PC-3 (cell line): ENCODE results near the gene PLXDC1. TPM values are rescaled to one million over a fixed set of nuclear protein-coding genes. Genes with fewer than 3 reads are reported as not detected.

Experiments
- ATAC-seq: fragments of 200-7000 bp; cut with Tn5 transposase; 2 replicates; pipeline ENCODE4 v1.9.1; 2020; ENCODE audit warnings: mild to moderate bottlenecking, moderate library complexity
- BruUV-seq: library from RNA; stranded (reverse); fragments of 400-500 nt; replicated peaks from 2 replicates; lab custom pipeline; 2021; lab: Mats Ljungman, UMichigan
- CTCF ChIA-PET: fragments of 300-600 bp; sonication (Branson Sonifier 250); formaldehyde crosslinking; loops from one replicate; lab custom pipeline; 2022; ENCODE audit warnings: antibody characterized with exemption; lab: Charles Lee
- POLR2A ChIA-PET: fragments of 300-600 bp; sonication (Branson Sonifier 250); formaldehyde crosslinking; loops from one replicate; lab custom pipeline; 2022; ENCODE audit warnings: antibody characterized with exemption; ENCODE audit not compliant: unreplicated experiment; lab: Charles Lee
- DNase-seq: peaks from one replicate; pipeline ENCODE4 v3.0.0-alpha.2; 2015
- H2AFZ ChIP-seq: fragments of 300-600 bp; sonication (generic); 2 replicates; pipeline ENCODE4 v1.6.0; 2016; ENCODE audit warnings: antibody characterized with exemption, low read length
- H3F3A ChIP-seq: fragments of 300-600 bp; sonication (generic); one replicate; pipeline ENCODE4 v1.6.0; 2017; ENCODE audit warnings: antibody characterized with exemption, low read length, control low read depth, mild to moderate bottlenecking; ENCODE audit not compliant: unreplicated experiment
- H3K27ac ChIP-seq: fragments of 300-600 bp; sonication (generic); 2 replicates; pipeline ENCODE4 v1.5.1; 2016; ENCODE audit warnings: mild to moderate bottlenecking, low read length
- H3K27me3 ChIP-seq: fragments of 300-600 bp; sonication (generic); 2 replicates; pipeline ENCODE4 v1.6.1; 2016; ENCODE audit warnings: low read length, mixed read lengths
- H3K36me3 ChIP-seq: fragments of 300-600 bp; sonication (generic); 2 replicates; pipeline ENCODE4 v1.6.1; 2016; ENCODE audit warnings: low read depth, mixed run types, low read length, mixed read lengths
- H3K4me1 ChIP-seq: fragments of 300-600 bp; sonication (generic); 2 replicates; pipeline ENCODE4 v1.5.1; 2016; ENCODE audit warnings: low read length; ENCODE audit not compliant: insufficient read depth
- H3K4me2 ChIP-seq: fragments of 300-600 bp; sonication (generic); 2 replicates; pipeline ENCODE4 v1.6.0; 2016; ENCODE audit warnings: low read length
- H3K4me3 ChIP-seq: fragments of 300-600 bp; sonication (generic); 2 replicates; pipeline ENCODE4 v1.5.1; 2016; ENCODE audit warnings: mild to moderate bottlenecking, low read length, mixed read lengths
- H3K79me2 ChIP-seq: fragments of 300-600 bp; sonication (generic); 2 replicates; pipeline ENCODE4 v1.6.1; 2017; ENCODE audit warnings: low read length, mixed read lengths
- H3K9ac ChIP-seq: fragments of 300-600 bp; sonication (generic); 2 replicates; pipeline ENCODE4 v1.6.0; 2016; ENCODE audit warnings: mild to moderate bottlenecking, low read length
- H3K9me2 ChIP-seq: fragments of 300-600 bp; sonication (generic); replicated peaks from 2 replicates; pipeline ENCODE4 v1.6.1; 2016; ENCODE audit warnings: mixed run types, low read length, mixed read lengths
- H3K9me3 ChIP-seq: fragments of 300-600 bp; sonication (generic); 2 replicates; pipeline ENCODE4 v1.6.1; 2016; ENCODE audit warnings: low read length, mixed read lengths
- H4K20me1 ChIP-seq: fragments of 300-600 bp; sonication (generic); 2 replicates; pipeline ENCODE4 v1.6.1; 2016; ENCODE audit warnings: low read length, mixed read lengths
- EZH2 ChIP-seq: fragments of 300-600 bp; sonication (generic); IDR thresholded peaks from one replicate; pipeline ENCODE4 v1.6.1; 2017; ENCODE audit warnings: antibody characterized with exemption, mild to moderate bottlenecking, low read length; ENCODE audit not compliant: unreplicated experiment
- EZH2phosphoT487 ChIP-seq: fragments of 300-600 bp; sonication (generic); IDR thresholded peaks from 2 replicates; pipeline ENCODE4 v1.6.1; 2018; ENCODE audit warnings: mild to moderate bottlenecking, antibody characterized with exemption, low read length, borderline replicate concordance
- intact Hi-C: fragments of 100-400 bp; cut with micrococcal nuclease; formaldehyde crosslinking; loops from 2 replicates; pipeline ENCODE4 v1.9.0; 2023
- total RNA-seq: library from RNA; depleted of rRNA; stranded (reverse); fragments of >200 nt; gene quantifications from 2 replicates; pipeline ENCODE4 v1.2.3, GENCODE V29; 2014
- TF ChIP-seq, protein P1 (sequence below): fragments of 300-600 bp; sonication (generic); conservative IDR thresholded peaks from 2 replicates; pipeline ENCODE4 v1.5.1; 2017; ENCODE audit warnings: antibody characterized with exemption, low read depth, mild to moderate bottlenecking, low read length

PLXDC1 gene
- total RNA-seq, 1 experiment from 2014 or later, result not detected

DNA sequence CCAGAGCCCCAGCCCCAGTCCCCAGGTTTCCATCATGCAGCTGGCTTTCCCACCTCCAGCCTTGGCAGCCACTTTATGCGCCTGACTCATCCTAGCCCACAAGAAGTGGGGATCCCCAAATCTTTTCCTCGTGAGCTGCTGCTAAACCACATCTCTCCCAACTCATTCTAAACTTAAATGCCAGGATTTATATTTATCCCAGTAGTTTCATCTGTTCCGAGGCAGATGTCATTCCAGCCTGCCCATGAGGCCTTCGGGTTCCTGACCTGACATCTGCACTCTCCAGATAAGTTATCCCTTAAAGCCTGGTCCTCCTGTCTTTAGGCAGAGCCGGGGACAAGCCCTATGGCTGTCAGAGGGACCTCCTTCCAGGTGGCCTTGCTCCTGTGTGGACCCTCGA is 16.6 kb downstream of the PLXDC1 start:
- no TSS peak for BruUV-seq
- Histone ChIP-seq H3K9me3 (no peaks in the 10 kb centered on the region), H3F3A (no peaks in the 10 kb centered on the region), H3K4me2 (no peak overlapping the region), H2AFZ (no peak overlapping the region), H3K27ac (no peak overlapping the region), H3K9me2 (no peaks in the 10 kb centered on the region), H3K27me3 (no peaks in the 10 kb centered on the region), H4K20me1 (no peaks in the 10 kb centered on the region), H3K4me3 (no peak overlapping the region), H3K36me3 (no peaks in the 10 kb centered on the region), H3K9ac (no peak overlapping the region), H3K4me1 (peaks cover 9% of the 10 kb centered on the region; the same call in 1 of the 2 replicates), H3K79me2 (no peaks in the 10 kb centered on the region)
- TF ChIP-seq, protein P1, sequence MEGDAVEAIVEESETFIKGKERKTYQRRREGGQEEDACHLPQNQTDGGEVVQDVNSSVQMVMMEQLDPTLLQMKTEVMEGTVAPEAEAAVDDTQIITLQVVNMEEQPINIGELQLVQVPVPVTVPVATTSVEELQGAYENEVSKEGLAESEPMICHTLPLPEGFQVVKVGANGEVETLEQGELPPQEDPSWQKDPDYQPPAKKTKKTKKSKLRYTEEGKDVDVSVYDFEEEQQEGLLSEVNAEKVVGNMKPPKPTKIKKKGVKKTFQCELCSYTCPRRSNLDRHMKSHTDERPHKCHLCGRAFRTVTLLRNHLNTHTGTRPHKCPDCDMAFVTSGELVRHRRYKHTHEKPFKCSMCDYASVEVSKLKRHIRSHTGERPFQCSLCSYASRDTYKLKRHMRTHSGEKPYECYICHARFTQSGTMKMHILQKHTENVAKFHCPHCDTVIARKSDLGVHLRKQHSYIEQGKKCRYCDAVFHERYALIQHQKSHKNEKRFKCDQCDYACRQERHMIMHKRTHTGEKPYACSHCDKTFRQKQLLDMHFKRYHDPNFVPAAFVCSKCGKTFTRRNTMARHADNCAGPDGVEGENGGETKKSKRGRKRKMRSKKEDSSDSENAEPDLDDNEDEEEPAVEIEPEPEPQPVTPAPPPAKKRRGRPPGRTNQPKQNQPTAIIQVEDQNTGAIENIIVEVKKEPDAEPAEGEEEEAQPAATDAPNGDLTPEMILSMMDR, result no peak
- TF ChIP-seq EZH2, result no peak
- no peak for TF ChIP-seq EZH2phosphoT487
- ATAC-seq (no peak), DNase-seq (no peak)
- CTCF ChIA-PET, result no interaction called here
- intact Hi-C loops, result no loop called here
- POLR2A ChIA-PET, result no interaction called here

DNA sequence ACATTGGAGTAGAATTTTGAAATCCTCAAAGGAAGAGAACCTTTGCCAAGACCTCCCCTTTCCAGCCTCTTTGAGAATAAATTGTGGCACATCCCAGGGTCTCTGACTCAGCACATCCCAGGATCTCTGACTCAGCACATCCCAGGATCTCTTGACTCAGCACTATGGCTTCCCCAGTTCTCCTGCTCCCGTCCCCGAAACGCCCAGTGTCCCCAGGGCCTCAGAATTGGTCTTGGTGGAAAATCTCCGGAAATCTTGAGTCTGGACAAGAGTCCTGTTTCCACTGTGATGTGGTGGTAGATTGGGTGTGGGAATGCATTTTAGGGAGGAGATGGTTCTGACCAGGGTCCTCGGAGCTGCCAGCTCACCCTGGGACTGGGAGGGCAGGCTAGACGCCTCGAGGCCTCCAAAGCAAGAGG is 19.2 kb downstream of the PLXDC1 start:
- ChIA-PET POLR2A (no interaction called here), CTCF (no interaction called here)
- Histone ChIP-seq H3K4me1 (no peaks in the 10 kb centered on the region), H3F3A (no peaks in the 10 kb centered on the region), H4K20me1 (no peaks in the 10 kb centered on the region), H3K79me2 (no peaks in the 10 kb centered on the region), H3K9me3 (no peaks in the 10 kb centered on the region), H3K4me2 (no peak overlapping the region), H3K9ac (no peak overlapping the region), H3K36me3 (no peaks in the 10 kb centered on the region), H3K9me2 (no peaks in the 10 kb centered on the region), H2AFZ (no peak overlapping the region), H3K4me3 (no peak overlapping the region), H3K27me3 (no peaks in the 10 kb centered on the region), H3K27ac (no peak overlapping the region)
- DNase-seq (peak; percentile 36), ATAC-seq (no peak)
- TF ChIP-seq EZH2phosphoT487 (no peak), EZH2 (no peak)
- TF ChIP-seq, protein P1, result no peak
- no TSS peak for BruUV-seq
- intact Hi-C loops, result no loop called here

DNA sequence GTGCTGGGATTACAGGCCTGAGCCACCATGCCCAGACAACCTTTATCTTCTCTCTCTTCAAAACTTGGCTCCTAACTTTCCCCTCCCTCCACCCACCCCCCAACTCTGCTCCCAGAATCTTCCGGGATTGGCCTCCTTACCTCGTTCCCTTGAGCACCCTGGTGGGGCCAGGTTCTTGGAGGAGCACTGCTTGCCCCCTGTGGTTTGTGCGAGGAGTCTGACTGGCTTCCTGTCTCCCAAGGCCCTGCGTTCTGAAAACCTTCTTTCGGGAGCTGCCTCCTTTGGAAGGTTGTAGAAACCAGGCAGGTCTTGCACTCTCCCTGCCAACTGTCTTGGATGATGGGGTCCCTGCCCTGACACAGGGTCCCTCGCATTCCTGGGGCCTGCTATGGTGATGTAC is 19.8 kb downstream of the PLXDC1 start:
- ATAC-seq (no peak), DNase-seq (no peak)
- intact Hi-C loops, result no loop called here
- Histone ChIP-seq H3K4me2 (no peak overlapping the region), H3K9me3 (no peaks in the 10 kb centered on the region), H3K9me2 (no peaks in the 10 kb centered on the region), H4K20me1 (no peaks in the 10 kb centered on the region), H2AFZ (no peak overlapping the region), H3K27ac (no peak overlapping the region), H3K4me1 (no peaks in the 10 kb centered on the region), H3F3A (no peaks in the 10 kb centered on the region), H3K79me2 (no peaks in the 10 kb centered on the region), H3K9ac (no peak overlapping the region), H3K4me3 (no peak overlapping the region), H3K27me3 (no peaks in the 10 kb centered on the region), H3K36me3 (no peaks in the 10 kb centered on the region)
- no TSS peak for BruUV-seq
- ChIA-PET POLR2A (no interaction called here), CTCF (no interaction called here)
- no peak for TF ChIP-seq EZH2
- TF ChIP-seq EZH2phosphoT487, result no peak
- TF ChIP-seq, protein P1, result no peak
